SH-SY5Y (cell line): Measurements from ENCODE around the gene ZC4H2.

Experiments used
- GATA2 ChIP-seq: IDR thresholded peaks from 2 replicates; pipeline ENCODE4 v1.6.1; 2011; ENCODE audit warnings: mild to moderate bottlenecking, low read depth, low read length
- GATA3 ChIP-seq: IDR thresholded peaks from 2 replicates; pipeline ENCODE4 v1.6.1; 2011; ENCODE audit warnings: low read depth, mild to moderate bottlenecking, low read length, moderate library complexity

DNA sequence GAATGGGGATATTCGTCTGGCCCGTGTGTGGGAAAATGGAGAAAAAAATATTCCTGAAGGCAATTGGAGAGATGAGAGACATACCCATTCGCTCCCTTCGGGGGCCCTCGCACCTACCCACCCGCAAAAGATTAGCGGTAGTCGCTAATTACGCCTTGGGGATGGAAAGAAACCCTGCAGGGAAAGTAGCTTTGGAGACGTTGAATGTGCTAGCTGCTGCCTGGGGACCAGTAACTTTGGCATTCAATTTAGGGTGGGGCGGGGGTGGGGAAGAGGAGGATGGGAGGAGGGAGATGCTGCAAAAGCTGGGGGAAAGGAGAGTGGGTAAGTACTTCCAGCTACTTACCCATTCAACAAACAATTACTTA is 407 bp upstream of the ZC4H2 start:
- TF ChIP-seq GATA2 = no peak
- no peak for TF ChIP-seq GATA3
